ENCODE results near the gene KRT74. TPM values are rescaled to one million over a fixed set of nuclear protein-coding genes. Genes with fewer than 3 reads are reported as not detected.

Gene KRT74
- polyA plus RNA-seq, 12 donors: 0.15 to 0.25 (median 0.21) TPM; not detected in 9

DNA sequence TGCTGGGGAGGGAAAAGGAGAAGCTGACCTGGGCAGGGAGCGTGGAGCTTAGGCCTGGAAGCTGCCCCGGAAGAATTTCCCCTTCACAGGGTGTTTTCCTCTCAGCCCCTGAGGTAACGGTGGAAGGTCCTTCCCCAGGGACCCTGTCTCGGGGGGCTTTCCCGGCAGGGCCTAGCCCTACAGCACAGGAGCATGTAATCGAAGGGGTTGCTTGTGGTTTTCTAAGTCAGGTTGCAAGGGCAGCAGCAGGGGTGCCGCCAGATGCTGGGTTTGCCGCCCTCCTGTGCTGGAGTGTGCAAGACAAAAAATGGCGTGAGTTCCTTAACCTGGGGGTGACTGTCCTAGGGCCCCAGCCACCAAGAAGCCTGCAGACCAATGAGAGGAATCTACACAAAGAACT lies 1.6 kb upstream of the KRT74 start:
- no peak for DNase-seq

DNA sequence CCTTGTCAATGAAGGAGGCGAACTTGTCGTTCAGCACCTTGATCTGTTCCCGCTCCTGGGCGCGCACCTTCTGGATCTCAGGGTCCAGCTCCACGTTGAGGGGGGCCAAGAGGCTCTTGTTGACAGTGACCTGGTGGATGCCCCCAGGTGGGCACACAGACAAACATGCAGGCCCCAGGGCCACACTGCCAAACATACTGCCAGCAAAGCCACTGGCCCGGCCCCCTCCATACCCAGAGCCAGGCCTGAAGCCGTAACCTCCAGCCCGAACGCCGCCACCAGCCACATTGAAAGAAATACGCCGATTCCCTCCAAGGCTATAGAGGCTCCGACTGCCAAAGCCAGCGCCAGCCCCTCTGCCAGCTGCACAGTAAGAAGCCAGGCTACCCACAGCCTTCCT lies 337 bp downstream of the KRT74 start:
- DNase-seq: no peak

DNA sequence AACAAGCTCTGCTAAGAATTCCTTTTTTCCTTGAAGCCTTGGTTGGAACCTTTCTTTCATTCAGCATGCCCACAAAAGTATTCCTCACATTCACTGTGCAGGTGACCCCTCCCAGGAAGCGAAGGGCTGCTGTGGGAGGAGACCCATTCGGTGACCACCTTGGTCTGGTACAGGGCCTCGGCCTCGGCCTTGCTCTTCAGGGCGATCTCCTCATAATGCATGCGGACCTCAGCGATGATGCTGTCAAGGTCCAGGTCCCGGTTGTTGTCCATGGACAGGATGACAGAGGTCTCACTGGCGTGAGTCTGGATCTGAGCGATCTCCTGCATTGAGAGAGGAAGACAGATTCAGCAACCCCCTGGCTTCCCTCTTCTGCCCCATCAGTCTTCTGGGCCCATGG lies 3.1 kb downstream of the KRT74 start:
- DNase-seq: no peak

DNA sequence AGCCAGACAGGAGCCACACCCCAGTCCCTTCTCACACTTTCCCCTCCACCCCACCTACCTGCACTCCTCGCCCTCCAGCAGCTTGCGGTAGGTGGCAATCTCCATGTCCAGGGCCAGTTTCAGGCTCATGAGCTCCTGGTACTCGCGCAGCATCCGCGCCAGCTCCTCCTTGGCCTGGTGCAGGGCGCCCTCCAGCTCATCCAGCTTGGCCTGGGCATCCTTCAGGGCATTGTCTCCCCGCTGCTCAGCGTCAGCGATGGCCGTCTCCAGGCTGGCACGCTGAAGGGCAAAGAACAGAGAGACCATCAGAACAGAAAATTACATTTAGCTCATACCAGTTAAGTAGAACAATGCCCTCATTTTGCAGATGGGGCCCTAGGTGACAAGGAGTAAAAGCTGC lies 5.5 kb downstream of the KRT74 start:
- DNase-seq: no peak

DNA sequence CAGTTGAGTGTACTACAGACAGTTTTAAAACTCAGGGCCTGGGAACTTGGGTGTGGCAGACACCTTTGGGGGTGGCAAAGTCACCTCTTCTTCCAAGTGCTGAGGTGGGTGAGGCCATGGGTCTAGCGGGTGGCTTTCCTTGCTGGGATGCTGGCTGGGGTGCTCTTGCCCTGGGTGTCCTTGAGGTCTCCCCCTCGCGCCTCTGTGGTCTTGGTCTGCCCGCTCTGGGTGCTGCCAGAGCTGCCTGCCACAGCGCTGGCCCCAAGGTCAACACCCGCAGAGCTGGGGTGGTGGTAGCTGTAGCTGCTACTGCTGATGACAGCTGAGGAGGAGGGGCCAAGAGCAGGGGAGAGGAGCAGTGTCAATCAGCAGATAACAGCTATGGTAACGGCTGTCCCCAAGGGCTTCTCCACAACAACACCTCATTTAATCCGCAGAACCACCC lies 6.8 kb downstream of the KRT74 start:
- no peak for DNase-seq

DNA sequence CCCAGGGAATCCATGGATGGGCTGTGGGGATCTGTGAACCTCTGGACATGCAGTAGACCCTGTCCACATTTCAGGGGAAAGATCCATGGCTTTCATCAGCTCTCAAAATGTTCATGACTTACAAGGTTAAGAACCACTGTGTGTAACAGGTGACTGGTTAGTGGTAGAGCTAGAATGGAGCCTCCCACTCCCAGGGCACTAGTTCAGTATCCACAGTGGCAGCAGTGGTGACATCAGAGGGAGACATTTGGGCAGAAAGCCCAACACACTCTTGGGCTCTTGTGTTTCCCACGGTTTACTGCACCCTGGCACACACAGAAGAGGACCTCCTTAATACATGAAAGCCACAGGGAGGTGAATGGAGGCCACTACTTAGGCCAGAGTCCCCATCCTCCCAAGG lies 9.1 kb downstream of the KRT74 start:
- no peak for DNase-seq

DNA sequence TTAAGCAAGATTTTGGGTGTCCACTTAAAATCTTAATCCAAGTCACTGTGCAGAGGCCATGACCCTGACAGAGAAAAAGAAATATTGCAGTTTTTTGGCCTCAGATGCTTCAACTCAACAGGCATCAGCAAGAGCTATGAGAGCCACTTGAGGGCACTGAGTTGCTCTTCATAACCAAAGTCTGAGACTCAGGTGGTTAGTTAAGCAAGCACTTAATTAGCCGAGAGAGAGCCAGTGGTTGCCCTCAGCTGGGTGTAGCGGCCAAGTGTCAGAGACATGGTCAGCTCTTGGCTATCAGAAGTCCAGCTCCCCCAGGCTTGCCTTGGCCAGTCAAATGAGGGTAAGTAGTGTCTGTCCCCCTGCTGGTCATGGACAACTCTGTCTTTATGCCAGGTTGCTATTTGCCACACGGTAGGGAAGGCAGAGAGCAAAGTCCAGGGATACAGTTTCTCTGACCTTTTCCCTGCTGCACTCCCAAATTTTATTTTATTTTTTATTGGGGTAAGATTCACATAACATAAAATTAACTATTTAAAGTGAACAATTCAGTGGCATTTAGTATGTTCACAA lies 11.7 kb downstream of the KRT74 start:
- DNase-seq: no peak

DNA sequence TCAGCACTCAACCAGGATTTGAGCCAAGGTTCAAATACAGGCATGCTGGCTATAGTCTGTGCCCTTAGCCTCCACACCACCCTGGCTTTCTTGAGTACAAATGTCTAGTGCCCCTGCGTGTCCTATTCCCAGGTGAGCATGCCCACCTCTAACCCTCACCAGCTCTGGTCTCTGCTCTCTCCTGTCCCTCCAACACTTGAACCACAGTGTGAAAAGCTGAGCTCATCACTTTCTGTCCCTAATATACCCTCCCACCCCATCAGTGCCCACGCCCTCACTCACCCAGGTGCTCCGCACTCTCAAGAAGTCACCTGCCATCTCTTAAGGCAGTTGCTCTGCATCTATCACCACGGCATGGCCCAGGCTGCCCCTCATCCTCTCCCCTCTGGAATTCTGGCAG lies 13.7 kb downstream of the KRT74 start:
- no peak for DNase-seq

DNA sequence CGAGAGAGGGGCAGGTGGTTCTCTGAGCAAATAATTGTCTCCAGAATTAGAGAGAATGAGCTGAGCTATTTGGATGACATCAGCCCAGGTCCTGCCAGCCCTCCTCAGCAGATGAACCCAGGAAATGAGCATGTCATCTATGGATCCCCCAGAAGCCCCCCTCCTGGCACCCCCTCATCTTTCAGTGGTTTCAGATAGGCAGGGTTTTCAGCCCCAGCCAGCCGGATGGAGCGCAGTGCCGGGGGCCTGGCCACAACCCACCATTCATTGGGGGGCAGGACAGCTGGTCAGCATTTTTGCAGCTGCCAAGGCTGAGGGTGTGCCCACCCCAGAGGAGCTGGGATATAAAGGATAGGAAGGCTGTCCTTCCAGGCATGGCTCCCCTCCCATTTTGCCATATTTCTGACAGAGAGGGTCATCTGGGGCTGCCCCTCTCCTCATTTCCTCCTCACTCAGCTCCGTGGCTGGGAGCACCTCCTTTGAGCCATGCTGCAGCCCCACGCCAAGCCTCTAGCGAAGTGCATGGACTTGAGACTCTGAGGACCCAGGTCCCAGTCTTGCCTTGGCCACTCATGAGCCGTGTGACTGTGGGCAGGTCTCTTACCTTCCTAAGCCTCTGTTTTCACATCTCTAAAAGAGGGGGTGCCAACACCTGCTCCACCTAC lies 14.7 kb downstream of the KRT74 start:
- peak; percentile 9 for DNase-seq

DNA sequence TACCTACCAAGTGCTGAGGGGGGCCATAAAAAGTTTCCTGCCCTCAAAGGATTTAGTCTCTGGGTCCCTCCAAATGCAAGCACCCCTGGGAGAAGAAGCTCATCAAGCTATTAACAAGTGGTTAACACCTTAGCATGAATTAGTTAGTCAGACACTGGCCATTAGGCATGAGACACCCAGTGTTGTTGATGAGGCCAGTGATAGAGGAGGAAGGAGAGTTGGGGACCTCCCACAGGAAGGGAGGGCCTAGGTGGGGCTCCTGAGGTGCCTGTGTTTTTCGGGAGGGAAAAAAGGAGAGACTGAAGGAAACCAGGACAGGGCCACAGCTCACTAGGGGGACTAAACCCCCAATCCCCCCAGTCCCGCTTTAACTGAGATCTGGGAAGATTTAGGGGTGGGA lies 16.2 kb downstream of the KRT74 start:
- DNase-seq: no peak

DNA sequence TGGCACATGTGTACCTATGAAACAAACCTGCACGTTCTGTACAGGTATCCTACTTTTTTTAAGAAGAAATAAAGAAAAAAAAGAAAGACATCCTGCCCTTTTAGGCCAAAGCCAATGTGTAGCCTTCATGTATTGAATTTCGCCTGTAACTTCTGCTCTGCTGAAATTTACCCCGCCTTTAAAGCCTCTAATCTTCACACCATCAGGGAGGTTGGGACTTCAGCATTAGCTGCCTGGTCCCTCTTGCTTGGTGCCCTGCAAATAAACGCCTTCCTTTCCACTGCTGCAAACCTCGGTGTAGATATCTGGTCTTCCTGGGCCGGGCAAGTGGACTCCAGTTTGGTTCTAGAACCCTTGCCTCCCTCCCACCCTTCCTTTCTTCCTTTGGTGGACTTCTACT lies 18.1 kb downstream of the KRT74 start:
- DNase-seq: no peak

DNA sequence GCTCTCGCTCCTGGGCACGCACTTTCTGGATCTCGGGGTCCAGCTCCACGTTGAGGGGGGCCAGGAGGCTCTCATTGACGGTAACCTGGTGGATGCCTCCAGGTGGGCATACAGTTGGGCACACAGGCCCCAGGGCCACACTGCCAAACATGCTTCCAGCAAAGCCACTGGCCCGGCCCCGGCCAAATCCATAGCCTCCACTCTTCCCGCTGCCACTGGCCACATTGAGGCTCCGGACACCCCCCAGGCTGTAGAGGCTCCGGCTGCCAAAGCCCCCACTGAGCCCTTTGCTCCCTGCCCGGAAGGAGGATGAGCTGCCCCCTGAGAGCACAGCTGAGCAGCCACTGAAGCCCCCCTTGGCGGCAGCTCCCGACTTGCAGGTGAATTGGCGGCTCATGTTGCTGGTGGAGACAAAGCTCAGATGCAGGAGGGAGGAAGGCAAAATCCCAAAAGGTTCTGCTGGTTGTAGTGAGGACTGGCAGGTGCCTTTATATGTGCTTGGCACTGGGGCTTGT lies 20.9 kb downstream of the KRT74 start, which contains the start of gene KRT71:
TSS of gene KRT71 (minus strand) at position 465 of the 515 bp plus-strand sequence. CDS start at position 397, 68 bp downstream.
- no peak for DNase-seq

DNA sequence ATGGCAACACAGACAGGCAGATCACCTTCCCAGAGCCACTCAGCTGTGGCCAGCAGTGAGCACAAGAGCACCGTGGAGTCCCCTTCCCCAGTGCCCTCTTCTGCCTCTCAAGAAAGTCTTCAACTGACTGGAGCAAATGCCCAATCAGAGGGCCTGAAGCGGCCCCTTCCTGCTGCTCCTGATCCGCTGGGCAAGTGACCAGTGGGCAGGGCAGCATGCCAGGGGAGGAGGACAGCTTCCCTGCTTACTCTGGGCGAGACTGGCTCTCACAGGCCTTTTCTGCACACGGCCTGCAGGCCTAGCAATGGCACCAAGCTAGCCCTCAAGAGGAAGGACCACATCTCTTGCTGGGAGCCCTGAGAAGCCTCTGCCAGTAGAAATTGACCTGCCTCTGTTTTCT lies 21.6 kb downstream of the KRT74 start:
- no peak for DNase-seq

DNA sequence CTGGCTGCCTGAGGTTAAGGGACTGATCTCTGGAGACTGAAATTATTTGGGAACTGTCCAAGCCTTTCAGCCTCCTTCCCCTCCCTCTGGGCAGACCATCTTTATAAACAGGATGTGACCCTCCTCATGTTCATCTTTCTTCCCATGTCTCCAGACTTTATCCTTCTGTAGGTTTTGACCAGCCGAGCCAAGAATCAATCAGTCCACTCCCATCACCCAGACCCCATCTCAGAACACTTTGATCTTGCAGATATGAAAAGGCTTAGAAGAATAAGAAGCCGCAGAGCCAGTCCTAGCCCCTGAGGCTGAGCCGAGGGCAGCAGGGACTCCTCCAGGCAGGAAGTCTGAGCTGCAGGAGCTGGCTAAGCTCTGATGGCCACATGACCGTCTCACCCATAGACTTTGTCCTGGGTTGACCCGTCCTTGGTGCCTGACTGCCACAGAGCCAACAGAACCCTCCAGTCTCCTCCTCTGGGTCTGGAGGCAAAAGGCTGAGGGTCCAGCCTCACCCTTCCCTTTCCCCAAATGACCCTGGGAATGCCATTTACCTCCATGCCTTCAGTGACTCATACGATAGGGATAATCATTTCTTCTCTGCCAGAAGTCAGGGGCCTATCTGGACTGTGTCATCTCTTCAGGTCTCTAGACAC lies 22.3 kb downstream of the KRT74 start:
- no peak for DNase-seq

DNA sequence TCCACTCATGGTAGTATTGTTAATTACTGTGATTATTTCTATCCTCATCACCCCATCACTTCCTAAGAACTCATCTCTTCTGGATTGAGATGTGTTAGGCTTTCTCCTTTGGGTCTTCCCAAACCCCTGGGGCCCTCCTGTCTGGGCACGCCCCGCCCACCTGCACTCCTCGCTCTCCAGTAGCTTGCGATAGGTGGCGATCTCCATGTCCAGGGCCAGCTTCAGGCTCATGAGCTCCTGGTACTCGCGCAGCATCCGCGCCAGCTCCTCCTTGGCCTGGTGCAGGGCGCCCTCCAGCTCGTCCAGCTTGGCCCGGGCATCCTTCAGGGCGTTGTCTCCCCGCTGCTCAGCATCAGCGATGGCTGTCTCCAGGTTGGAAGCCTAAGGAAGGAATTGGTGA lies 27.5 kb downstream of the KRT74 start:
- no peak for DNase-seq

DNA sequence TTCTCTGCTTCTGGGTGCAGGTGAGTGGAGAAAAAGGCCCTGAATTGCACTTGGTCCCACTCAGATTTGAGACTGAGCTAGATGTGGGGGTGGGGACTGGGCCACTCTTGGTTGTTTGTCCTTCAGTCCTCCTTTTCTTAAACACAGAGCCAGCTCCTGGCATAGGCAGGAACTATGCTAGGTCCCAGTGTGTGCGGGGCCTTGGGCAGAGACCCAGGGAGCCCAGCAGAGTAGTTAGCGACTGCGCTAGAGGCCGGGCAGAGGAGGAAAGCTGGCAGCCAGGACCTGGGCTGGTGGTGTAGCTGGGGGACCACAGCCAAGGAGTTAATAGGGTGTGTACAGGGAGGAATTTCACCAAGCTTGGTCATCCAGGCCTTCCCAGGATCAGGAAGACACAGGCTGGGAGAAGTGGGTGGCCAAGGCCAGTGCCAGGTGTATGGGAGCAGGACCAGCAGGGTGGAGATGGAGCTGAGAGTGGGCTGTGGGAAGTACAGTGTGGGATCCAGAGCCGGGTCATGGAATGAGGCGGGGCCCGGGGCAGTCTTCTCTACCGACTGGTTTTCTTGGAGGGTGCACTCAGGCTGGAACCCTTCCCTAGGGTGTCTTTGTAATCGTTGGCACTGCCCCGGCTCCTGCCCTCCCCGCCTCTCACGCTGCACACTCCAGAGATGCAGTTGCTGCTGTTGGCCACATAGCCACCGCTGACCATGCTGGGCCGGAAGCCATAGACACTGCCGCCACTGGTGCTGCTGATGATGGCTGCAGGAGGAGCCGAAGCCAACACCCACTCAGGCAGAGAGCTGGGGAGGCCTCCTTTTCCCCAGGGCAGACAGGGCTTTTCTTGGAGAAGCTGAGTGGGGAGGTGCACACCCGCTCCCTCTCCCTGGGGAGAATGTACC lies 29.4 kb downstream of the KRT74 start:
- DNase-seq: no peak

DNA sequence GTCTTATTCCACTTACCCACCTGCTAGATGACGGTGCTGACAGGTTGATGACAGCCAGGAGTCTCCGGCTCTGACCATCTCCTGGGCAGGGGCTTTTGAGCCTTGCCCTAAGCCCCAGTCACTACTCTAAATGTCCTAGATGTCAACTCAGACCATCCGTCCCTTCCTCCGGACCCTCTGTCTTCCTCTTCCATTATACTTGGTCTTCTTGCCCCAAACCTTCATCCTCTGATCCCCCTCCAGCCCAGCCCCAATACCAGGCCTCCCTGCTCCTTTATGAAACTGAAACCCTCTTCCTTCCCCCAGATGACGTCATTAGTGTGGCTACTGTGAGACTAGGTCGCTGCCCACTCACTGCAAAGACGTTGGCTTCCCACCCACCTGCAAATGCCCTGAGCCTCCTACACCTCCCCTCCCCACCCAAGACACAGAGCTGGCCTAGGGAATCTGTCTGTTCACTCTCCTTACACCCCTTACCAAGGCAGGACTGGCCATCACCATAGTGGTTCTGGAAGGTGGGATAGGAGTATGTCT lies 30.8 kb downstream of the KRT74 start:
- no peak for DNase-seq

DNA sequence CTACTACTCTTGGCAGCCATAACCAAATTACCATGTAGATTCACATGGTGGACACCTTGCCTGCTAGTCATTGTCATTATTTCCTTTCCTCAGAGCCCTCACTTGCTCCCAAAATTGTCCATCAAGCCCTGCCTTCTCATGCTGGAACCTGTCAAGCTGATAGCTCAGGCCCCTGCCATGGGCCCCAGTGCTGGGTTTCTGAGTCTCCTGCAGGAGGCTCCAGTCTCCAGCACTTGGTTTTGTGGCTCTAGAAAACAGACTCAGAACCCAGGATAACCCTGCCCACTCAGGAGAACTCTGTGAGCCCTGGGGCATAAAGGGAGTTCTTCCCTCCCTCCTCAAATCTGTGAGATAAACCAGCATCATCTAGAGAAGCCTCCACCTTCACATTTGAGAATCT lies 31.5 kb downstream of the KRT74 start:
- no peak for DNase-seq

DNA sequence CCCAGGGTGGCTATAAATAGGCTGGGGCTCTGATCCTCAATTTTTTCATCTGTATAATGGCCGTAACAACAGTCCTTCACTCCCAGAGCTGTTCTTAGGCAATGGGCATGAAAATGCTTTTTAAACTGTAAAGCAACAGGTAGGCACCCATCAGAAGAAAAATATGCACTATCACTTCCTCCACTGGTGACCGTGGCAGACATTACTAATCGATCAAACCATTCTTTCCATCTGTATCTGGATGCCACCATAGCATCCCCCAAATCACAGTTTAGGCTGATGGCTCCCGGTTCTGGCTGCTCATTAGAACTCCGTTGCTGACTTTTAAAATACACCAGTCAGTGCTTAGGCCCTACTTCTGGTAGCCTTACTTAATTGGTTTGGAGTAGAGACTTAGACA lies 31.9 kb downstream of the KRT74 start:
- DNase-seq: no peak

DNA sequence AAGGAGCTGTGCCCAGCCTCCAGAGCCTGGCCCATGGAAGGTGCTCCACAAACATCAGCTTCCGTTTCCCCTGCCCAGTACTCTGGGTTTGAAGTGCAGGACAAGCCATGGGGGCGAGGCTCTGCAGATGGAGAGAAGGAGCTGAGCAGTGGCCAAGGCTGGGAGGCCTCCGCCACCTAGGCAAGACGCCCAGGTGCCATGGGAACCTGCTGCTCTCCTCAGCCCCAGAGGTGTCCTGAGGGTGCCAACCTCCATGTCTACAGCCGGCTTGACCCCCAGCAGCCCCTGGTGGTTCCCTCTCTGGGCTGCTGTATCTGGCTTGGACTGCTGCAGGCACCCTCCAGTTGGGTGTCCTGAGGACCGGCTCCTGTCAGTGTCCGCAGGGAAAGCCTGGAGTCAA lies 33.1 kb downstream of the KRT74 start:
- no peak for DNase-seq

DNA sequence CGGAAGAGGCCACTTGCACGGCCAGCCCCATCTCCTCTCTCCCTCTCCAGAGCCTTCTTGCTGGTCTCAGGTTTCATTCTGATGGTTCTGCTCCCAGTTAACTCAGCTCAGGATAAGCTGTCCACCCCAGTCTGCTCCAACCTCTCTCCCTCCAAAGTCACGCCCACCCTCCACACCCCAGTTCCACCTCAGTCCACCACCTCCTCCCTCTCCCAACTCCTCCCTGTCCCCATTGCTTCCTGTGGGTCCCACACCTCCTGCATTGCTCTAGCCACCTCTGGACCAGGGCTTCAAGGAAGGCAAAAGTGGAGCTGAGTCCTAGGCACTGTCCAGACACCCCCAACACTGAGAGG lies 33.8 kb downstream of the KRT74 start:
- no peak for DNase-seq
